HG02870 (cell line): ENCODE data around the gene TRABD2B.

ENCODE experiments used
- ATAC-seq: cut with Tn5 transposase; IDR thresholded peaks from one replicate; pipeline ENCODE4 v1.9.1; 2021; ENCODE audit warnings: mild to moderate bottlenecking, moderate library complexity; ENCODE audit not compliant: unreplicated experiment

TRABD2B gene

GRCh38 chr1:47886141-47886540 is 111.0 kb downstream of the TRABD2B start:
- no peak for ATAC-seq

- no peak for ATAC-seq
These were observed 111.9 kb downstream of the TRABD2B start for GRCh38 chr1:47885062-47885830.

DNA sequence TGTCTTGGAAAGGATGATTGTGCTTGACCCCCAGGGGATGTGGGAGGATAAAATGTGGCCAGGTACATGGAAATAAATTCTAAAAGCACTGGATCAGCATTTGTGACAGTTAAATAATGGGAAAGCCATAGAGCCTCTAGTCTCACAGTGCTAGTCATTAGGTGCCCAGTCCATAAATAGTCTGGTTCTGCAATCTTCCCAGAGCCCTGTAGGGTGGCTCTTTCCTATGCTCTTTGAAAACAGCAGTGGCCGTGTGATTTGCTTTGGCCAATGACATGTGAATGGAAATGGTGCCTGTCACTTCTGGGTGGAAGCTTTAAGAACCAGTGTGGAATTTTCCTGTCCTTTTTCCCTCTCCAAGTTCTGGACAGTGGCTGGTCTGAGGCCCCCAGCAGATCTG is 113.2 kb downstream of the TRABD2B start:
- no peak for ATAC-seq

DNA sequence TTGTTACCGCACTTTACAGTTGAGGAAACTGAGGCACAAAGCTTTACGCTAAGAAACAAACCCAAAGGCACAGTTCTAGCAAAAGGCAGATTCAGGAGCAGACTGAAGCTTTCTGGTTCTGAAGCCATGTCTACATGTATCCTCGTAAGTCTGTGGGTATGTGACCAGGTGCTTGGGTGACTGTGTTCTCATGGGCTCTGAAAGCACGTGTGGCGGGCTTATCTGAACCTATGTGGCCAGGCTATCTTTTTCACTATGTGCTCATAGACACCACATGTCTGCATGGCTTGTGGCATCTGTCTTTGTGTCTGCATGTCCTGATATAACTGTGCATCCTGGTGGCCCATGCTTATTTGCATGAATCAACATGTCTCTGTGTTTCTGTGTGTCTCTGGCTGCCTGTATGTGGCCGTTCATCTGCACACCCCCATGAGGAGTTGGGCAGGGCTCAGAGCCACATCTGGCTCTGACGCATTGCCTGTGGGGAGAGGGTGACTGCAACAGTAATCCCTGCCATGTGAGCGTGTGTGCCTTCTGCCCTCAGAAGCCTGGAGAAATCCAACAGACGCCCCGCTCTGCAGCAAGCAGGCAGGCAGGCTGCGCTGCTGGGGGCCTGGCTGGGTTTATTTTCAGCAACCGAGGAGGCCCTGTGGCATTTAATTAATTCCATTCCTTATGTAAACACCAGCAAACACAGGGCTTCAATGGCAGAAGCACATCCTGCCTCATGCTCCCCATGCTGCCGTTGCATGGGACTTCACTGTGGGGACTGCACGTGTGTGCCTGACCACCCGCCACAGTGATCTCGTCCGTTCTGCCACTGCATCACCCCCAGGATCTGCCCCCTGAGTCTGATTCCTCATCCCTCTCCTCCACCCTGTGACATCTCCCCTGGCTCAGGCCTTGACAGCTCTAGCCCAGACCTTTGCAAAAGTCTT is 115.4 kb downstream of the TRABD2B start:
- ATAC-seq = no peak

GRCh38 chr1:47876587-47876963 is 120.6 kb downstream of the TRABD2B start:
- ATAC-seq = no peak

DNA sequence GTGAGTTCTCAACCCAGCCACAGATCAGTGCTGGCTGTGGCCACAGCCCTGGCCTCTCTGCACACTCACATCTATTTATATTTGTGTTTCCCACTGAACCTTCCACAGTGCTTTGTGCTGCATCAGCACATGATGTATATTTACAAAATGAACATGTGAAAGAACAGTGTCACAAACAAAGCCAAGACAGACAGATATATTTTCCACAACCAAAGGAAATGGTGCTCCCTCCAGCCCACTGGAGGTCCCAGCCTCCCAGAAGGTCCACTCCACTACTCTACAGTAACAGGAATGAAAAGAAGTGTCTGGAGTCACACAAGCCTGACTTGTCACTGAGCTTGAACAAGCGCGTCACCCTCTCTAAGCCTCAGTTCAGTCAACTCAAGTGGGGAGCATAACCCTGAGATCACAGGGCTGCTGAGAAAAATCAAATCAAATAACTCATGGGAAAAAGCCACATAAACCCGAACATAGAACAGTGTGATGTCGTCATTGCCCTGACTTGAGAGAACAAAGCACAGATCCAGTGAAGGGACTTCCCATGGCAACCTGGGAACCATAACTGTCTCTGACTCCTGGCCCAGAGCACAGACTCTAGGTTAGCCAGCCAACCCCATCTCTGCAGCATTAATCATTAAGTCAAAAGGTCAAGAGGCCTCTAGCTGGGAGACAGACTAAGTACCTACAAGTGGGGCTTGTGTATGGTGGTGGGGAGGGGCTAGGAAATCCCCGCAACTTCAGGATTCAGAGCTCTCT is 121.2 kb downstream of the TRABD2B start:
- no peak for ATAC-seq

DNA sequence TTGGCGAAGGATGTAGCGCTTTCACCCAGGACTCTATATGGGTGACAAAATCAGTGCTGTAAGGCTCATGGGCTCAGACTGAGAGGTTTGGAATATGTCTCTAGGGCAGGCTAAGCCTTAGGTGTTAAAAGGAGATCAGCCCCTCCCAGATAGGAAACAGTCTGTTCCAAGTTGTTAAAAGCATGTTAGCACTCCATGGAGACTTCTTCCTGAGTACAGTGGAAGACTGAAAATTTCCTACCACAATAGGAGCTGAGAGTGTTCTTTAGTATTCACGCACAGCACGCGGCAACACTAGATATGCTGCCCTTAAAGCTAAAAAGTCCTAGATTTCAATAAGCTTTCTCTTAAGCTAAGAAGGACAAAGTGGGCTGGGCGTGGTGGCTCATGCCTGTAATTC is 122.1 kb downstream of the TRABD2B start:
- no peak for ATAC-seq

GRCh38 chr1:47873337-47873736 is 123.8 kb downstream of the TRABD2B start:
- ATAC-seq = no peak

- no peak for ATAC-seq
These were observed 124.3 kb downstream of the TRABD2B start for GRCh38 chr1:47872886-47873285.

DNA sequence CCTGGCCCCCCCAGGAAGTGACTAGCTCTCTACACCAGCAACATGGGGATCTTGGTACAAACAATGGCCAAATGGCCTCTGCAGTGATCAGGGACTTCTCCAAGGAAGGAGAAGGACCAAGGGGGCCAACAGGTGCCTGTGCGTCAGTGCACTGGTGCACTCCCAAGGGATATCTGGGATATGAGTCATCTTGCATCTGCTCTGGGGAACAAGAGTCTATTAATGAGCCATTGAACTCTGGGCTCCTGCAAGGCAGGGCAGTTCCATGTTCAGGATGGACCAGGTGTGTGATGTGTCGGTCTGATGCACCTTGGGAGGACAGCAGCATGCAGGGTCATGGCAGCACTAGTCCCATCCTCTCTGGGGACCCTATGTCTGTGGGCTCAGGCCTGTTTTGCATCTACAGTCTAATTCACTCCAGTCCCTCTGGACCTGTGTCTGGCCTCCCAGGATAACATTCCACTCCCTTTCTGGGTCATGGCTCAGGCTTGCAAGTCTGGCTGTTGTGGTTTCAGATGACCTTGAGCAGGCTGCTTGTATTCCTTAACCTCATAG is 125.3 kb downstream of the TRABD2B start:
- no peak for ATAC-seq

- no peak for ATAC-seq
These were observed 126.1 kb downstream of the TRABD2B start for GRCh38 chr1:47870946-47871676.

GRCh38 chr1:47870480-47870879 is 126.7 kb downstream of the TRABD2B start:
- no peak for ATAC-seq

DNA sequence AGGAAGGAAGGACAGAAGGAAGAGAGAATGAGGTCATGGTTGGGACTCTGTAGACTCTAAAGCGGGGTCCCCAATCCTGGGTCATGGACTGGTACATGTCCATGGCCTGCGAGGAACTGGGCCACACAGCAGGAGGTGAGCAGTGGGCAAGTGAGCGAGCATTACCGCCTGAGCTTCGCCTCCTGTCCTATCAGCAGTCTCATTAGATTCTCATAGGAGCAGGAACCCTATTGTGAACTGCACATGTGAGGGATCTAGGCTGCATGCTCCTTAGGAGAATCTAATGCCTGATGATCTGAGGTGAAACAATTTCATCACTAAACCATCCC is 128.9 kb downstream of the TRABD2B start:
- no peak for ATAC-seq

- ATAC-seq = no peak
These were observed 129.5 kb downstream of the TRABD2B start for GRCh38 chr1:47867438-47868347.

DNA sequence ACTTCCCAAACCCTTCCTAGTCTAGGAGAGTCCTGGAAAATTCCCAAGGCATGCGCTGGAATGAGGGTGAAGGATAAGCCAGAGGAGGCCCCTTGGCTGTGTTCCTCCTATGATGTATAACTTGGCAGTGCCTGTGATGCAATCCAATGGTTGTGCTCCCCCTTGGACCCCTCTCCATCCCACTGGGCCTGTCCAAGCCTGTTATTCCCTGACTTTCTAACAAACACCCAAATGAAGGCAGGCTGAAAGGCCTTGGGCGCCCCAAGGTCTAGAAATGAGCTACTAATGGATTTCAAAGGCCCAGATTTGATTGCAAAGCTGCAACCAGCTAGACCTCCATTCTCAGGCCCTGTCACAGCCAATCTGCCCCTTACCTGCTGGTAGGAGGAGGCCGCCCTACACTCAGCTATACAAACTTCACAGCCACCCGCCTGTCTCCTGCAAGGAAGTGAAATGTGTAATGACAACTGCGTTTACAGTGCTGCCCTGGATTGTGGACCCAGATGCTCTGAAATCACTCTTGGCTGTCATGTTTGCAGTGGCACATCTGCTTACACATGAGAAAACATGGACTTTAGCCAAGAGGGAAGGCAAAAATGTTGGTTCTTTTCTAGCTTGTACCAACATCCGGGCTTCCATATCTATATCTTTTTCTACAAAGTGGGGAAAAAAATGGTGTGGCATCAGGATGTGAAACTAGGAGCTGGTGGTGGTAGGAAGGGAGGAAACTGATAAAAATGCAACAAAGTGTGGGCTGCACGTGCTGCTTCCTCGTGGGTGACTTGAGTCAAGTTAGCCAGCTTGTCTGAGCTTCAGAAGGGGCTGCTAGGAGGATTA is 130.4 kb downstream of the TRABD2B start:
- ATAC-seq = no peak

DNA sequence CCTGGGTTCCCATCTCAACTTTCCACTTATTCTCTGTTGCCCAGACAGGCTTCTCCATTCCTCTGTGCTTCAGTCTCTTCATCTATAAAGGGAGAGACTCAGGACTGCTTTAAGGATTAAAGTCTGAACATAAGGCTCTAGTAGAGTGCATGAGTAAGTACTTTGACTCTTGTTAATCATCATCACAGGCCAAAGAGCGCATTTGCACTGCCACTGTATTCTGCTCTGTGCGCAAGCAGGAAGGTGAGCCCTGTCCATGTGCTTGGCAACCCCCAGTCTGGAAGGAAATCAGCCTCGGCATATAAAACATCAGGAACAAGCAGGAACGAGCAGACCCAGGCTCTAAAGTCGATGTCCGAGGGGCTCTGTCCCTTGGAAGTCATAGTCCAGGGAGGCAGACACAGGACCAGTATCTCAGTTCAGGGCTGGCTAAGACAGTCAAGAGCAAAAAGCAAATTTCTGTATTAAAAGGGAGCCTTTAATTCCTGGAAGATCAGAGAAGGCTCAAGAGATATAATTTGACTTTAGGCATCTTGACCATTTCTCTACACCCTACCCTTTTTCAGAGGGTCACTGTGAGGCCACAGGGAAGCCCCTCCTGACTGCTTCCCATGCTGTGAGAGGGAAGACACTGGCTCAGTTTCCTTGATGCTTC is 131.2 kb downstream of the TRABD2B start:
- ATAC-seq = no peak

GRCh38 chr1:47859092-47859743 is 138.0 kb downstream of the TRABD2B start:
- no peak for ATAC-seq

DNA sequence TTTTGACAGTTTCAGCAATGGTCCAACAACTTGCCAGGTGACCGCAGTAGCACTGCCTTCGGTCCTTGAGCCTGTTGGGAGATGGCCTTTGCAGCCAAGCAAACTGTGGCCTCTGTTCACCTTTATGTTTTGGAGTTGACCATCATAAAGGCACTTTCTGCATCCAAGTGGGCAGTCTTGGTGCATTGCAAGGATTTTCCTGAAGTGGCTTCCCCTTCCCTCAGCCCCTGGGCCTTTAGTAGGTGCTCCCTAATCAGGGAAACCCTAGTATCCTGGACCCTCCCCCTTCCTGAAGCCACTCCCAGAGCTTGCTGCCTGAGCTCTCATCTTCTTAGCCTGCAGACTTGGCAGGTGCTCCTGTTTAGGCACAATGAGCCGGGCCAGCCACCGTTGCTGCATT is 140.2 kb downstream of the TRABD2B start:
- no peak for ATAC-seq
